Measurements from ENCODE around the gene CCSAP.

DNA sequence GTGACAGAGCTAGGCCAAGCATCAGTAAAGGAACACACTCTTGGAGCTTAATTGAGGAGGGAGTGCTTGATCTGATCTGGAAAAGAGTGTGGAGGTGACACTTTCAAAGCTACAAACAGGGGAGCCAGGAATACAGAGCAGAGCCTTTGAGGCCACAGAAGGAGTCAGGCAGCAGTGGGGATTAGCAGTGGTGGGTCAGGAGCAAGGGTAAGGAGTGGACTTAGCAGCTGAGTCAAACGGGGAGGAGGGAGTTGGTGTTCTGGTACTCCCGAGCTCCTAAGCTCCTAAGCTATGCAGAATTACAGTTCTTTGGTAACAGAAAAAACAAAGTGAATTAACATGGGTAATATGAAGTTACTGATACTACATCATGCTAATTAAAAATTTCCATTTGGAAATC lies 57.4 kb downstream of the CCSAP start:
- TF ChIP-seq, protein P1, sequence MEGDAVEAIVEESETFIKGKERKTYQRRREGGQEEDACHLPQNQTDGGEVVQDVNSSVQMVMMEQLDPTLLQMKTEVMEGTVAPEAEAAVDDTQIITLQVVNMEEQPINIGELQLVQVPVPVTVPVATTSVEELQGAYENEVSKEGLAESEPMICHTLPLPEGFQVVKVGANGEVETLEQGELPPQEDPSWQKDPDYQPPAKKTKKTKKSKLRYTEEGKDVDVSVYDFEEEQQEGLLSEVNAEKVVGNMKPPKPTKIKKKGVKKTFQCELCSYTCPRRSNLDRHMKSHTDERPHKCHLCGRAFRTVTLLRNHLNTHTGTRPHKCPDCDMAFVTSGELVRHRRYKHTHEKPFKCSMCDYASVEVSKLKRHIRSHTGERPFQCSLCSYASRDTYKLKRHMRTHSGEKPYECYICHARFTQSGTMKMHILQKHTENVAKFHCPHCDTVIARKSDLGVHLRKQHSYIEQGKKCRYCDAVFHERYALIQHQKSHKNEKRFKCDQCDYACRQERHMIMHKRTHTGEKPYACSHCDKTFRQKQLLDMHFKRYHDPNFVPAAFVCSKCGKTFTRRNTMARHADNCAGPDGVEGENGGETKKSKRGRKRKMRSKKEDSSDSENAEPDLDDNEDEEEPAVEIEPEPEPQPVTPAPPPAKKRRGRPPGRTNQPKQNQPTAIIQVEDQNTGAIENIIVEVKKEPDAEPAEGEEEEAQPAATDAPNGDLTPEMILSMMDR (IDR thresholded peaks at IDR 0.05): no peak
- TF ChIP-seq POLR2A (IDR thresholded peaks at IDR 0.05): no peak

Data from Peyer's patch (tissue), 4 donors.